Neural progenitor cell (in vitro differentiated cells): ENCODE data around the gene PRICKLE3. TPM values are rescaled to one million over a fixed set of nuclear protein-coding genes. Genes with fewer than 3 reads are reported as not detected.

ENCODE experiments used
- DNase-seq: peaks from one replicate; pipeline ENCODE4 v3.0.0-alpha.2; 2016; ENCODE audit warnings: low spot score
- H2AFZ ChIP-seq: fragments of 200-600 bp; sonication (generic); replicated peaks from 2 replicates; pipeline ENCODE4 v1.6.1; 2016; ENCODE audit warnings: antibody characterized with exemption
- H3F3A ChIP-seq: fragments of 200-600 bp; sonication (generic); 2 replicates; pipeline ENCODE4 v1.6.1; 2016; ENCODE audit warnings: antibody characterized with exemption, low read depth
- H3K27ac ChIP-seq: fragments of 200-600 bp; sonication (generic); 2 replicates; pipeline ENCODE4 v1.5.1; 2016; ENCODE audit warnings: mild to moderate bottlenecking
- H3K27me3 ChIP-seq: fragments of 200-600 bp; sonication (generic); 2 replicates; pipeline ENCODE4 v1.6.1; 2016; ENCODE audit warnings: mild to moderate bottlenecking, moderate library complexity
- H3K36me3 ChIP-seq: fragments of 200-600 bp; sonication (generic); 2 replicates; pipeline ENCODE4 v1.5.1; 2016
- H3K4me1 ChIP-seq: fragments of 200-600 bp; sonication (generic); 2 replicates; pipeline ENCODE4 v1.6.1; 2016; ENCODE audit warnings: mixed run types
- H3K4me2 ChIP-seq: fragments of 200-600 bp; sonication (generic); 2 replicates; pipeline ENCODE4 v1.6.1; 2016
- H3K4me3 ChIP-seq: fragments of 200-600 bp; sonication (generic); 2 replicates; pipeline ENCODE4 v1.5.1; 2016
- H3K79me2 ChIP-seq: fragments of 200-600 bp; sonication (generic); 2 replicates; pipeline ENCODE4 v1.6.1; 2016; ENCODE audit warnings: low read depth
- H3K9ac ChIP-seq: fragments of 200-600 bp; sonication (generic); 2 replicates; pipeline ENCODE4 v1.6.1; 2016
- H3K9me3 ChIP-seq: fragments of 200-600 bp; sonication (generic); 2 replicates; pipeline ENCODE4 v1.5.1; 2016; ENCODE audit warnings: low read depth
- H4K20me1 ChIP-seq: fragments of 200-600 bp; sonication (generic); 2 replicates; pipeline ENCODE4 v1.6.1; 2016; ENCODE audit warnings: low read depth
- H3K27ac Mint-ChIP-seq: 3 replicates; pipeline ENCODE4 v1.8.0; 2021; ENCODE audit warnings: mixed read lengths
- H3K27me3 Mint-ChIP-seq: 2 replicates; pipeline ENCODE4 v1.8.0; 2022; ENCODE audit warnings: low read depth, mild to moderate bottlenecking, inconsistent platforms, moderate library complexity, mixed read lengths; ENCODE audit not compliant: insufficient read depth
- H3K36me3 Mint-ChIP-seq: 3 replicates; pipeline ENCODE4 v1.8.0; 2021; ENCODE audit warnings: mixed read lengths
- H3K4me1 Mint-ChIP-seq: 3 replicates; pipeline ENCODE4 v1.8.0; 2021; ENCODE audit warnings: mixed read lengths
- H3K4me3 Mint-ChIP-seq: 3 replicates; pipeline ENCODE4 v1.8.0; 2021; ENCODE audit warnings: mild to moderate bottlenecking, moderate library complexity, mixed read lengths
- H3K9me3 Mint-ChIP-seq: 3 replicates; pipeline ENCODE4 v1.8.0; 2020; ENCODE audit warnings: mixed read lengths
- CTCF ChIP-seq: fragments of 200-600 bp; sonication (generic); IDR thresholded peaks from 2 replicates; pipeline ENCODE4 v1.5.1; 2017; ENCODE audit warnings: antibody characterized with exemption, mild to moderate bottlenecking
- EZH2 ChIP-seq: fragments of 200-600 bp; sonication (generic); IDR thresholded peaks from 2 replicates; pipeline ENCODE4 v1.6.1; 2017; ENCODE audit warnings: antibody characterized with exemption, mild to moderate bottlenecking, moderate library complexity
- EZH2phosphoT487 ChIP-seq: fragments of 200-600 bp; sonication (generic); IDR thresholded peaks from 2 replicates; pipeline ENCODE4 v1.6.1; 2017; ENCODE audit warnings: antibody characterized with exemption
- total RNA-seq: library from RNA; depleted of rRNA; stranded (reverse); fragments of >200 nt; gene quantifications from 2 replicates; pipeline ENCODE4 v1.2.3, GENCODE V29; 2015; ENCODE audit warnings: low replicate concordance

PRICKLE3 gene
- total RNA-seq, 1 donor from 2014 or later = 0.28 TPM

- peaks cover 10% of the 10 kb centered on the region for H3K27me3 Mint-ChIP-seq
- H3K4me1 Mint-ChIP-seq = no peaks in the 10 kb centered on the region
- no peak overlapping the region for H3K4me3 Mint-ChIP-seq
- Histone ChIP-seq H3K27ac (no peak overlapping the region), H3K4me1 (no peaks in the 10 kb centered on the region), H3K36me3 (no peaks in the 10 kb centered on the region), H3K4me3 (no peak overlapping the region), H3K79me2 (no peaks in the 10 kb centered on the region), H4K20me1 (no peaks in the 10 kb centered on the region), H3K9ac (no peak overlapping the region), H3F3A (no peaks in the 10 kb centered on the region), H2AFZ (no peak overlapping the region), H3K27me3 (no peaks in the 10 kb centered on the region), H3K9me3 (no peaks in the 10 kb centered on the region), H3K4me2 (no peak overlapping the region)
- no peak overlapping the region for H3K27ac Mint-ChIP-seq
- TF ChIP-seq EZH2 = no peak
- no peak for TF ChIP-seq CTCF
- TF ChIP-seq EZH2phosphoT487 = no peak
- DNase-seq = no peak
- peaks cover 27% of the 10 kb centered on the region for H3K9me3 Mint-ChIP-seq
- no peaks in the 10 kb centered on the region for H3K36me3 Mint-ChIP-seq
Observed at GRCh38 chrX:49212209-49212608, 26.0 kb upstream of the PRICKLE3 start.

- H3K27ac ChIP-seq = no peak overlapping the region
- Mint-ChIP-seq H3K27ac (no peak overlapping the region), H3K4me1 (no peaks in the 10 kb centered on the region), H3K4me3 (no peak overlapping the region), H3K36me3 (no peaks in the 10 kb centered on the region), H3K9me3 (peaks cover 18% of the 10 kb centered on the region), H3K27me3 (peaks cover 10% of the 10 kb centered on the region)
- H3K4me1 ChIP-seq = no peaks in the 10 kb centered on the region
- no peak overlapping the region for H3K9ac ChIP-seq
- no peaks in the 10 kb centered on the region for H3K27me3 ChIP-seq
- no peaks in the 10 kb centered on the region for H3K36me3 ChIP-seq
- H3K9me3 ChIP-seq = no peaks in the 10 kb centered on the region
- no peak overlapping the region for H3K4me2 ChIP-seq
- no peaks in the 10 kb centered on the region for H3F3A ChIP-seq
- no peak for DNase-seq
- no peak overlapping the region for H2AFZ ChIP-seq
- H3K79me2 ChIP-seq = no peaks in the 10 kb centered on the region
- no peak overlapping the region for H3K4me3 ChIP-seq
- TF ChIP-seq EZH2phosphoT487 (no peak), CTCF (no peak), EZH2 (no peak)
- no peaks in the 10 kb centered on the region for H4K20me1 ChIP-seq
Observed at GRCh38 chrX:49211074-49211473, 24.9 kb upstream of the PRICKLE3 start.

GRCh38 chrX:49210406-49210805, 24.2 kb upstream of the PRICKLE3 start:
- Histone ChIP-seq H3K9me3 (no peaks in the 10 kb centered on the region), H3K4me2 (no peak overlapping the region), H3K79me2 (no peaks in the 10 kb centered on the region), H4K20me1 (no peaks in the 10 kb centered on the region), H3K27me3 (no peaks in the 10 kb centered on the region), H2AFZ (no peak overlapping the region), H3K4me1 (no peaks in the 10 kb centered on the region), H3K9ac (no peak overlapping the region), H3F3A (no peaks in the 10 kb centered on the region), H3K27ac (no peak overlapping the region), H3K4me3 (no peak overlapping the region), H3K36me3 (no peaks in the 10 kb centered on the region)
- H3K27me3 Mint-ChIP-seq = peaks cover 10% of the 10 kb centered on the region
- DNase-seq = no peak
- peaks cover 13% of the 10 kb centered on the region for H3K9me3 Mint-ChIP-seq
- TF ChIP-seq EZH2 = no peak
- TF ChIP-seq EZH2phosphoT487 = no peak
- TF ChIP-seq CTCF = no peak
- H3K36me3 Mint-ChIP-seq = no peaks in the 10 kb centered on the region
- no peak overlapping the region for H3K27ac Mint-ChIP-seq
- H3K4me1 Mint-ChIP-seq = no peaks in the 10 kb centered on the region
- no peak overlapping the region for H3K4me3 Mint-ChIP-seq
